IMR-90 (cell line): Measurements from ENCODE around the gene TOP2B. TPM values are rescaled to one million over a fixed set of nuclear protein-coding genes. Genes with fewer than 3 reads are reported as not detected.

Experiments
- ATAC-seq: fragments of 200-7000 bp; cut with Tn5 transposase; 2 replicates; pipeline ENCODE4 v1.9.1; 2020; ENCODE audit warnings: low read depth, mild to moderate bottlenecking, moderate library complexity
- BruUV-seq: library from RNA; stranded (reverse); fragments of 400-500 nt; replicated peaks from 2 replicates; lab custom pipeline; 2021; lab: Mats Ljungman, UMichigan
- CTCF ChIA-PET: fragments of 300-600 bp; formaldehyde crosslinking; extraction: SDS; loops from one replicate; lab custom pipeline; 2021; ENCODE audit warnings: antibody characterized with exemption; lab: Yijun Ruan, JAX
- POLR2A ChIA-PET: fragments of 300-600 bp; sonication (Branson Sonifier 250); formaldehyde crosslinking; loops from one replicate; lab custom pipeline; 2022; ENCODE audit warnings: antibody characterized with exemption; ENCODE audit not compliant: unreplicated experiment; lab: Charles Lee
- DNase-seq: peaks from one replicate; pipeline ENCODE4 v3.0.0; 2013
- H2AFZ ChIP-seq: replicated peaks from 2 replicates; pipeline ENCODE3; 2013; ENCODE audit warnings: low read length, mild to moderate bottlenecking; ENCODE audit not compliant: poor library complexity
- H2AK5ac ChIP-seq: 2 replicates; pipeline ENCODE4 v1.6.1; 2013; ENCODE audit warnings: low read depth, low read length, inconsistent platforms
- H2AK9ac ChIP-seq: replicated peaks from 2 replicates; pipeline ENCODE3; 2013; ENCODE audit warnings: mild to moderate bottlenecking, low read depth, low read length, moderate library complexity; ENCODE audit not compliant: poor library complexity
- H2BK120ac ChIP-seq: 2 replicates; pipeline ENCODE4 v1.6.1; 2013; ENCODE audit warnings: low read depth, low read length, inconsistent platforms
- H2BK15ac ChIP-seq: 3 replicates; pipeline ENCODE4 v1.6.1; 2013; ENCODE audit warnings: low read depth, low read length, inconsistent platforms
- H2BK20ac ChIP-seq: 2 replicates; pipeline ENCODE4 v1.6.1; 2013; ENCODE audit warnings: low read depth, mild to moderate bottlenecking, inconsistent platforms, low read length, moderate library complexity
- H2BK5ac ChIP-seq: 2 replicates; pipeline ENCODE4 v1.6.1; 2013; ENCODE audit warnings: mild to moderate bottlenecking, low read depth, low read length, inconsistent platforms; ENCODE audit not compliant: poor library complexity, severe bottlenecking
- H3K14ac ChIP-seq: replicated peaks from 2 replicates; pipeline ENCODE4 v1.6.1; 2013; ENCODE audit warnings: low read depth, low read length, inconsistent platforms
- H3K18ac ChIP-seq: 2 replicates; pipeline ENCODE4 v1.6.1; 2013; ENCODE audit warnings: low read depth, low read length, control low read depth
- H3K23ac ChIP-seq: 2 replicates; pipeline ENCODE4 v1.6.1; 2013; ENCODE audit warnings: low read depth, low read length, inconsistent platforms
- H3K27ac ChIP-seq: 2 replicates; pipeline ENCODE4 v1.5.1; 2013; ENCODE audit warnings: mild to moderate bottlenecking, control low read depth, low read length; ENCODE audit not compliant: insufficient read depth
- H3K27me3 ChIP-seq: 2 replicates; pipeline ENCODE4 v1.6.1; 2013; ENCODE audit warnings: low read length; ENCODE audit not compliant: control insufficient read depth, insufficient read depth
- H3K36me3 ChIP-seq: 2 replicates; pipeline ENCODE4 v1.6.1; 2013; ENCODE audit warnings: low read length, mixed read lengths; ENCODE audit not compliant: control insufficient read depth, insufficient read depth
- H3K4ac ChIP-seq: 2 replicates; pipeline ENCODE4 v1.6.1; 2013; ENCODE audit warnings: low read depth, low read length, inconsistent platforms
- H3K4me1 ChIP-seq: 2 replicates; pipeline ENCODE4 v1.6.1; 2013; ENCODE audit warnings: low read length, mixed read lengths; ENCODE audit not compliant: control insufficient read depth, insufficient read depth
- H3K4me2 ChIP-seq: 2 replicates; pipeline ENCODE4 v1.6.1; 2013; ENCODE audit warnings: low read depth, mild to moderate bottlenecking, control low read depth, low read length, moderate library complexity
- H3K4me3 ChIP-seq: 2 replicates; pipeline ENCODE4 v1.5.1; 2013; ENCODE audit warnings: low read depth, mild to moderate bottlenecking, control low read depth, low read length, moderate library complexity; ENCODE audit not compliant: insufficient read depth
- H3K56ac ChIP-seq: 2 replicates; pipeline ENCODE4 v1.6.1; 2013; ENCODE audit warnings: low read length, inconsistent platforms; ENCODE audit not compliant: insufficient read depth; ENCODE audit errors: extremely low read depth
- H3K79me1 ChIP-seq, 2 experiments: 2 replicates each; pipeline ENCODE4 v1.6.1; 2013; ENCODE audit warnings: low read length in 2 of 2, inconsistent platforms in 1 of 2, low read depth in 1 of 2
- H3K9ac ChIP-seq: 2 replicates; pipeline ENCODE4 v1.6.1; 2013; ENCODE audit warnings: low read depth, low read length, control low read depth
- H3K9me1 ChIP-seq: 2 replicates; pipeline ENCODE4 v1.6.1; 2013; ENCODE audit warnings: low read length, inconsistent platforms; ENCODE audit not compliant: insufficient read depth
- H3K9me3 ChIP-seq: 2 replicates; pipeline ENCODE4 v1.6.1; 2013; ENCODE audit warnings: low read length; ENCODE audit not compliant: control insufficient read depth, insufficient read depth
- H4K20me1 ChIP-seq: 2 replicates; pipeline ENCODE4 v1.6.1; 2013; ENCODE audit warnings: low read length, inconsistent platforms; ENCODE audit not compliant: insufficient read depth
- H4K5ac ChIP-seq: 2 replicates; pipeline ENCODE4 v1.6.1; 2013; ENCODE audit warnings: mild to moderate bottlenecking, low read depth, low read length, control low read depth
- H4K8ac ChIP-seq, 2 experiments: 2 replicates each; pipeline ENCODE4 v1.6.1; 2013; ENCODE audit warnings: low read depth in 2 of 2, low read length in 2 of 2, control low read depth in 1 of 2, inconsistent platforms in 1 of 2
- H4K91ac ChIP-seq: 2 replicates; pipeline ENCODE4 v1.6.1; 2013; ENCODE audit warnings: low read depth, low read length, inconsistent platforms; ENCODE audit not compliant: insufficient read depth
- BHLHE40 ChIP-seq: fragments of 150-350 bp; IDR thresholded peaks from 2 replicates; pipeline ENCODE4 v1.6.1; 2016; ENCODE audit warnings: mild to moderate bottlenecking, low read depth, low read length
- ELK1 ChIP-seq: fragments of 150-350 bp; IDR thresholded peaks from 2 replicates; pipeline ENCODE4 v1.6.1; 2016; ENCODE audit warnings: low read depth, mild to moderate bottlenecking, low read length, moderate library complexity, borderline replicate concordance
- FOS ChIP-seq: fragments of 150-350 bp; IDR thresholded peaks from 2 replicates; pipeline ENCODE4 v1.6.1; 2016; ENCODE audit warnings: low read depth, low read length
- MAZ ChIP-seq: IDR thresholded peaks from 2 replicates; pipeline ENCODE4 v1.6.1; 2012; ENCODE audit warnings: low read depth, mild to moderate bottlenecking, low read length, improper control_type of control experiment, moderate library complexity, borderline replicate concordance
- MXI1 ChIP-seq: IDR thresholded peaks from 2 replicates; pipeline ENCODE4 v1.6.1; 2012; ENCODE audit warnings: low read depth, mild to moderate bottlenecking, low read length, moderate library complexity, borderline replicate concordance
- NFE2L2 ChIP-seq: fragments of 150-350 bp; IDR thresholded peaks from 2 replicates; pipeline ENCODE4 v1.6.1; 2016; ENCODE audit warnings: low read depth, mild to moderate bottlenecking, low read length
- POLR2A ChIP-seq: IDR thresholded peaks from 2 replicates; pipeline ENCODE4 v1.6.1; 2012; ENCODE audit warnings: mild to moderate bottlenecking, low read depth, low read length
- RAD21 ChIP-seq: IDR thresholded peaks from 2 replicates; pipeline ENCODE4 v1.6.1; 2012; ENCODE audit warnings: low read length, improper control_type of control experiment
- RCOR1 ChIP-seq: IDR thresholded peaks from 2 replicates; pipeline ENCODE4 v1.6.1; 2012; ENCODE audit warnings: mild to moderate bottlenecking, low read length, improper control_type of control experiment; ENCODE audit not compliant: insufficient replicate concordance
- WGBS, 2 experiments: methylation state at CpG; one replicate each; pipeline versions ENCODE4 v1.1.5 to v1.1.7; 2013; ENCODE audit warnings: missing lambda C conversion rate in 2 of 2; ENCODE audit not compliant: insufficient read length in 1 of 2; ENCODE audit errors: extremely low coverage in 2 of 2; 5-methylcytosine and 5-hydroxymethylcytosine counted together
- dilution Hi-C: fragments of 300-500 bp; cut with HindIII; formaldehyde crosslinking; loops from one replicate; pipeline ENCODE4 v1.14.3; 2018; ENCODE audit warnings: low sequenced_read_pairs; ENCODE audit not compliant: unreplicated experiment
- in situ Hi-C: fragments of 300-500 bp; cut with MboI; formaldehyde crosslinking; loops from 3 replicates; pipeline ENCODE4 v1.14.3; 2019; ENCODE audit warnings: low sequenced_read_pairs, inconsistent platforms, mixed read lengths
- intact Hi-C: fragments of 100-400 bp; cut with micrococcal nuclease; formaldehyde crosslinking; loops from 2 replicates; pipeline ENCODE4 v1.10.0; 2022
- polyA plus RNA-seq, 3 experiments: library from polyadenylated mRNA; depleted of rRNA; stranded (reverse); fragments of >200 nt; gene quantifications; 2 replicates each; pipeline ENCODE4 v1.2.3, GENCODE V29; 2012; ENCODE audit warnings: low replicate concordance in 1 of 3
- total RNA-seq: library from RNA; depleted of rRNA; stranded (reverse); fragments of >200 nt; gene quantifications from 2 replicates; pipeline ENCODE4 v1.2.3, GENCODE V29; 2012

Gene TOP2B
- total and polyA plus RNA-seq, 2 of the 4 experiments (the other 2 are of a cell fraction) = 45.5 to 53.4 TPM

- Histone ChIP-seq H4K5ac (no peak overlapping the region), H4K8ac (no peak overlapping the region), H2AFZ (no peak overlapping the region), H3K79me1 (no peaks in the 10 kb centered on the region), H3K27me3 (peaks cover 2% of the 10 kb centered on the region; the same call in 1 of the 2 replicates), H3K27ac (no peak overlapping the region), H3K9me1 (no peaks in the 10 kb centered on the region), H3K14ac (no peak overlapping the region), H3K23ac (no peak overlapping the region), H4K20me1 (no peaks in the 10 kb centered on the region), H2AK5ac (no peak overlapping the region), H3K4me2 (no peak overlapping the region), H3K9ac (no peak overlapping the region), H3K56ac (no peak overlapping the region), H3K9me3 (no peaks in the 10 kb centered on the region), H2AK9ac (no peak overlapping the region), H2BK120ac (no peak overlapping the region), H3K4me3 (no peak overlapping the region), H2BK20ac (no peak overlapping the region), H3K18ac (no peak overlapping the region), H3K36me3 (no peaks in the 10 kb centered on the region), H3K4ac (no peak overlapping the region), H4K91ac (no peak overlapping the region), H3K4me1 (no peaks in the 10 kb centered on the region), H2BK15ac (no peak overlapping the region), H2BK5ac (no peak overlapping the region)
- dilution Hi-C loops = no loop called here
- no TSS peak for BruUV-seq
- no CpG with 5 or more reads among the region's 1 CpG for WGBS, 2 experiments
- TF ChIP-seq FOS (no peak), RCOR1 (no peak), POLR2A (no peak), BHLHE40 (no peak), RAD21 (no peak), MAZ (no peak), MXI1 (no peak), NFE2L2 (no peak), ELK1 (no peak)
- CTCF ChIA-PET = interaction anchor here (0.6 to 0.7 kb wide), 3 partner anchors 85 to 302 kb away, joined by 3 to 6 read pairs (median 3); no protein-coding TSS in a partner anchor
- ATAC-seq = no peak
- intact Hi-C loops = no loop called here
- in situ Hi-C loops = no loop called here
- no peak for DNase-seq
- POLR2A ChIA-PET = no interaction called here
Observed at GRCh38 chr3:25687742-25688141, 23.0 kb upstream of the TOP2B start.
